Activated naive CD8-positive, alpha-beta T cell treated with anti-CD3 and anti-CD28 coated beads, Interleukin-2, amount 10 ng/mL, durations not matched to agents 7 days and 5 days (primary cell): ENCODE measurements around the gene KDM5D. TPM values are rescaled to one million over a fixed set of nuclear protein-coding genes. Genes with fewer than 3 reads are reported as not detected.

ENCODE experiments used
- ATAC-seq: fragments of 150-1000 bp; cut with Tn5 transposase; one replicate; pipeline ENCODE4 v1.10.0; 2021; ENCODE audit warnings: low read depth, moderate library complexity
- POLR2A ChIA-PET: fragments of 350-600 bp; sonication (Branson Sonifier 250); formaldehyde crosslinking; loops from one replicate; lab custom pipeline; 2021; ENCODE audit warnings: antibody characterized with exemption; lab: Charles Lee
- DNase-seq: peaks from one replicate; pipeline ENCODE4 v3.0.0; 2021
- H3K27ac Mint-ChIP-seq: one replicate; pipeline ENCODE4 v1.8.0; 2022; ENCODE audit warnings: mild to moderate bottlenecking, mixed read lengths
- H3K27me3 Mint-ChIP-seq: one replicate; pipeline ENCODE4 v1.8.0; 2022; ENCODE audit warnings: mild to moderate bottlenecking, moderate library complexity, mixed read lengths
- H3K36me3 Mint-ChIP-seq: one replicate; pipeline ENCODE4 v1.8.0; 2021; ENCODE audit warnings: mild to moderate bottlenecking, mixed read lengths
- H3K4me1 Mint-ChIP-seq: one replicate; pipeline ENCODE4 v1.8.0; 2021; ENCODE audit warnings: mixed read lengths
- H3K4me3 Mint-ChIP-seq: one replicate; pipeline ENCODE4 v1.8.0; 2022; ENCODE audit warnings: mild to moderate bottlenecking, moderate library complexity, mixed read lengths
- H3K9me3 Mint-ChIP-seq: one replicate; pipeline ENCODE4 v1.8.0; 2021; ENCODE audit warnings: mixed read lengths
- total RNA-seq, 2 experiments: library from RNA; stranded (reverse); gene quantifications; one replicate each; pipeline ENCODE4 v1.2.3, GENCODE V29; 2021

Gene KDM5D
- total RNA-seq: 10 to 100 TPM; 92.7 to 98.0 TPM

DNA sequence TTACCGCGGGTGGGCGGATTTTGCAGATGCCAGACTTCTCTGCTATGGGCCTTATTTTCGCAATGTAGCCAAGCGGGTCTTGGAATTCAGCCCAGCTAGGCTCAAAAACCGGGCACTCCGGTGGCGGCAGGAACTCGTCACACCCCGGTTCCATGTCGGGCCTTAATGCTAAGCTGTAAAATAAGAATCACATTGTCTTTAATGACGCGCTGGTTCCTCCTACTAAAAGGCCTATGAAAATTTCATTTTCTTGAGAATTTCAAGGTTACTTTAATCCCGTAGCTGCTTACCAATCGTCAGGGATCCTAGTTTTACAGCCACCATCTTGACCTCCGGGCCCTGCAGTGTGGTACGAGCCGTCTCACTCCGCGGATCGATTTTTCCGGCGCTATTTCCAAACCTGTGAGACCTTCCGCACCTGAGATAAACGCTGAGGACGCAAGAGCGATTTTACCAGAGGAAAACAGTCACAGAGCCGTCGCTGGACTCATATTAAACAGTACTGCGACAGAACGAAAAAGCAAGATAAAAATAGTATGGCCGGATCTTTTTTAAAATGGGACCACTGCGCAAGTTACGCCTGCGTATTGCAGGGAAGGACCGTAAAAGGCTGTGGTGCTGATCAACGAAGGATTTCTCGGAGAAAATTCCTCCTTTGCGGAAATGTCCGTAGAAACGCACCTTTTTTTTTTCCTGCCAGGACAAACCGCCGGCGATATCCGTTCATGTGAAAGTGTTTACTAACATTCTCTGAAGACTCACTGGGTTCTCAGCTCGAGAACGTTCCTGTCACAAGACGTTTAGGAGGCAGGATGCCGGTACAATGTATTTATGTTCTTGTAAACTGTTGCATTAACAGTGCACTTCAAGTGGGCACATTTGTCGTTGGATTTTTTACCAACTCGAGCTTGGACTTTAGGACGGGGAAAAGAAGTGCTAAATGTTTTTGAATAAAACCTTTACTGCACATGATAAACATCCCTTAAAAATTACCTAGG lies at the start of gene KDM5D:
Gene KDM5D, minus strand, starts transcription at position 346 of the 998 bp plus-strand sequence. Its CDS starts 192 bp downstream, at position 154.
- Mint-ChIP-seq H3K4me3 (peak within 1 kb of the TSS; percentile 91), H3K4me1 (peaks cover 10% of the 10 kb centered on the region), H3K9me3 (peaks cover 1% of the 10 kb centered on the region), H3K36me3 (peaks cover 17% of the 10 kb centered on the region), H3K27ac (peak within 1 kb of the TSS; percentile 96), H3K27me3 (peaks cover 2% of the 10 kb centered on the region)
- POLR2A ChIA-PET: interaction anchor here (0.8 to 2.1 kb wide), 6 partner anchors 13 to 285 kb away, joined by 3 to 19 read pairs (median 3); no protein-coding TSS in a partner anchor
- DNase-seq (peak; percentile 51), ATAC-seq (peak; percentile 93)

DNA sequence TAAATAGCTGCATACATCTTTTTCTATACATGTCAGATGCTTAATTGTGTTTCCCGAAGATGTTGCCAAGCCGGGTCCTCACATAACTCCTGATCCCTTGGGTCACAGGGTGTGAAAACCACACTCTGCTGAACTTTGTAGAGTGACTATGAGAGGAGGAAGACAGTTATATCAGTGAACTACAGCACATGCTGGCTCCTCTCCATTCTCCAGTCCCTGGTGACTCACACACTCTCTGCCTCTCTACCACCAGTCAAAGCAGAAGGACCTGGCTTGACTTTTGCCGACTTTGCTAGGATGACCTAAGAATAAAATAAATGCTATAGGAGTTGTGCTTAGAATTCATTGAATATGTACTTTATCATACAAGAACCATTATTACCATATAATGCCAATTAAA lies 23.8 kb upstream of the KDM5D start:
- POLR2A ChIA-PET: no interaction called here

DNA sequence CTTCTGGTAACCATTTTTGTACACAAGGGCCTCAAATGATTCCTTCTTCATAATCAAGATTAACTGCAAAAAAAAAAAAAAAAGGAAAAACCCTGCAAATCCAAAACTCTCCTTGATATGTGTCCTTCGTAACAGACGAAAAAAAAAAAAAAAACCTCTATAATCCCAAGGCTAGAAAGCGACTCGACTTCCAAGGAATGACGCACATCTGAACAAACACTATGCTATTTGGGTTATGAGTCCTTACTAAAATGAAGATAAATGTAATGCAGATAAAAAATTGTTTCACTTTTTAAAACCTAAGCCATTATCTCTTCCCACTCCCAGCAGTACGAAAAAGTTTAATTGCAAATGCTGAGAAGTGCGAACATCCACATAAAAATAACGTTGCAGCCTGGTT lies 1.2 kb downstream of the KDM5D start:
- H3K4me3 Mint-ChIP-seq: peak overlapping the region; percentile 91
- H3K9me3 Mint-ChIP-seq: no peaks in the 10 kb centered on the region
- H3K27me3 Mint-ChIP-seq: peaks cover 2% of the 10 kb centered on the region
- no peak for ATAC-seq
- POLR2A ChIA-PET: interaction anchor here (1.0 to 2.1 kb wide), 5 partner anchors 12 to 284 kb away, joined by 3 to 19 read pairs (median 3); no protein-coding TSS in a partner anchor
- peak overlapping the region; percentile 96 for H3K27ac Mint-ChIP-seq
- H3K36me3 Mint-ChIP-seq: peaks cover 17% of the 10 kb centered on the region
- no peak for DNase-seq
- peaks cover 15% of the 10 kb centered on the region for H3K4me1 Mint-ChIP-seq

More for the DNA sequence above, 23.8 kb upstream of the KDM5D start:
- Mint-ChIP-seq H3K4me1 (no peaks in the 10 kb centered on the region), H3K27me3 (no peaks in the 10 kb centered on the region), H3K27ac (no peak overlapping the region), H3K4me3 (no peak overlapping the region), H3K9me3 (no peaks in the 10 kb centered on the region), H3K36me3 (no peaks in the 10 kb centered on the region)
- ATAC-seq (no peak), DNase-seq (no peak)

DNA sequence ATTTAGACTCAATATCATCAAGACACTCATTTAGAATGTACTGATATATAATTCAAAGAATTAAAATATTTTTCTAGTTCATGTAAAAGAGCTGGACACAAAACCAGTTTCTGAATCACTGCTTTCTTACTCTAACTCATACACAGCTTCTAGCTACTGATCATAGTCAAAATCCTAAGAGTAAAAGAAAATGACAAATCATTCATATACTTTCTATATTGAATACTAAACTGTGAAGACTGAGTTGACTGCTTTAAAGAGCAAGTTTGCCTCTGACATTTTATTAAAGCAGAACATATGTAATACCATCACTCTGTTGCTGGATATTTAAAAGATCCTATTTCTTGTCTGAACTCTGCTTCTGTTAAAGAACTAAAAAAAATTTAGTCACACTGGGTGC lies 2.4 kb downstream of the KDM5D start:
- DNase-seq: no peak
- POLR2A ChIA-PET: no interaction called here
- Mint-ChIP-seq H3K36me3 (peaks cover 17% of the 10 kb centered on the region), H3K4me3 (no peak overlapping the region), H3K9me3 (no peaks in the 10 kb centered on the region), H3K4me1 (peaks cover 15% of the 10 kb centered on the region), H3K27ac (no peak overlapping the region), H3K27me3 (no peaks in the 10 kb centered on the region)
- no peak for ATAC-seq

DNA sequence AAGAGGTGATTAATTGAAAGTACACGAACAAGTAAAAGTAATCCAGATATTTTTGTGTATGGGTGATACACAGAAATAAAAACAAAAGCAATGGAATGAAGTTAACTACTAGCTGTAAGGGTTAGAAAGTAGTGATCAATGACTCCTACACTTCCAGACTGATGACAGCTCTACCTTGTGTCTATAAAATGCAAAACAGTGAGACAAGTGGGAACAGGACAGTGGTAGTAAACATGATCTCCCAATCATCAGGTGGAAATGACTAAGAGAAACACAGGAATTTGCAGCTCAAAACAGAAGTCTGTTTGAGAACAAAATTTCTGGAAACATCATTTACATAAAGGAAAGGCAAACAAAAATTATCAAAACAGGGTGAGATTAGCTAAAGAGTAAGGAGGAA lies 10.1 kb downstream of the KDM5D start:
- H3K4me3 Mint-ChIP-seq: no peak overlapping the region
- no peaks in the 10 kb centered on the region for H3K9me3 Mint-ChIP-seq
- POLR2A ChIA-PET: no interaction called here
- ATAC-seq (no peak), DNase-seq (no peak)
- H3K27ac Mint-ChIP-seq: peak overlapping the region; percentile 60
- no peaks in the 10 kb centered on the region for H3K27me3 Mint-ChIP-seq
- peaks cover 9% of the 10 kb centered on the region for H3K4me1 Mint-ChIP-seq
- peaks cover 29% of the 10 kb centered on the region for H3K36me3 Mint-ChIP-seq

DNA sequence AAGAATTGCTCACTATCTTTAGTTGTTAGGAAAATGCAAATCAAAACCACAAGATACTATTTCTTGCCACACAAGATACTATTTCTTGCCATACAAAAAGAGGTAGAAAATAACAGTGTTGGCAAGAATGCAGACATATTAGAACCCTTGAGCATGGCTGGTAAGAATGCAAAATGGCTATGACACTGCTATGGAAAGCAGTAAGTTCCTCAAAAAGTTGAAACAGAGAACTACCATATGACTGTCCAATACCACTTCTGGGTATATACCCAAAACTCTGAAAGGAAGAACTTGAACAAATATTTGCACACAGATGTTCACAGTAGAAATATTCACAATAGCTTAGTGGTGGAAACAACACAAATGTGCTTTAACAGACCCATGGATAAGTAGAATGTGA lies 26.6 kb downstream of the KDM5D start:
- no peak for ATAC-seq
- POLR2A ChIA-PET: no interaction called here
- H3K27me3 Mint-ChIP-seq: no peaks in the 10 kb centered on the region
- no peak for DNase-seq
- no peak overlapping the region for H3K27ac Mint-ChIP-seq
- H3K36me3 Mint-ChIP-seq: peaks cover 40% of the 10 kb centered on the region
- no peaks in the 10 kb centered on the region for H3K9me3 Mint-ChIP-seq
- H3K4me1 Mint-ChIP-seq: no peaks in the 10 kb centered on the region
- no peak overlapping the region for H3K4me3 Mint-ChIP-seq

DNA sequence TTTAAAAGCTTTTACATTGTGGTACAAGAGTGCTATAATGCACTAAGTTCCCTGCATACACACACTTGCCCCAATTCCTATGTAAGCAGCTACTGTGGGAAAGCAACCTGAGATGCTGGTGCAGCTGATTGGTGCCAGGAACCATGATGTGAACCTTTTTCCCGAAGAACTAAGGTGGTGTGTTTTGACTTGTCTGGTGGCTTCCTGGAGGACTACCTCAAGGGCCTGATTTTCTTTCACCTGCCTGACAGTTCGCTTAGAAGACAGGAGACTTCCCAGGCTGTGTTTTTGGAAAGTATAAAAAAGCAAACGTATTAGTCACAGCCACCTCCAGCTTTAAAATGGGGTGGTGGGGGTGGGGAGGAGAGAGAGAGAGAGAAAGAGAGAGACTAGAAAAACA lies 27.4 kb downstream of the KDM5D start:
- POLR2A ChIA-PET: no interaction called here
- H3K4me3 Mint-ChIP-seq: no peak overlapping the region
- H3K9me3 Mint-ChIP-seq: no peaks in the 10 kb centered on the region
- H3K4me1 Mint-ChIP-seq: no peaks in the 10 kb centered on the region
- H3K36me3 Mint-ChIP-seq: peaks cover 39% of the 10 kb centered on the region
- no peaks in the 10 kb centered on the region for H3K27me3 Mint-ChIP-seq
- H3K27ac Mint-ChIP-seq: no peak overlapping the region
- ATAC-seq: no peak
- DNase-seq: no peak

DNA sequence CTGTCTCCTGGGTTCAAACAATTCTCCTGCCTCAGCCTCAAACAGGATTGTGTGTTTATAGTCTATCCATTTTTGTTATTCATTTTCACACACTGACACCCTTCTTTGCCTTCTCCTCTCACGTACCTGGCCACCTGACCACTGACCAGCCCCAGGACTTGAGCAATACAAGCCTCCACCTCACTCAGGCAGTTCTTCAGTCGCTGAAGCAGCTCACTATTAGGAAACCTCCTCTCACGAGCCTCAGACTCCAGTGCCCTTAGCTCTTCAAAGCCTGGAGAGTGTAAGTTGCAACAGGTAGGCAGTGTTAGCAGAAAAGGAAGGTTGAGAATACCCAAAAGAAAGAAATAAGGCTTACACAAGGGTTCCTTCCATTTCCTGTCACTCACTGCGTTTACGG lies 29.3 kb downstream of the KDM5D start:
- peaks cover 32% of the 10 kb centered on the region for H3K36me3 Mint-ChIP-seq
- DNase-seq (no peak), ATAC-seq (no peak)
- no peak overlapping the region for H3K27ac Mint-ChIP-seq
- H3K4me3 Mint-ChIP-seq: no peak overlapping the region
- POLR2A ChIA-PET: no interaction called here
- no peaks in the 10 kb centered on the region for H3K9me3 Mint-ChIP-seq
- no peaks in the 10 kb centered on the region for H3K27me3 Mint-ChIP-seq
- H3K4me1 Mint-ChIP-seq: no peaks in the 10 kb centered on the region

DNA sequence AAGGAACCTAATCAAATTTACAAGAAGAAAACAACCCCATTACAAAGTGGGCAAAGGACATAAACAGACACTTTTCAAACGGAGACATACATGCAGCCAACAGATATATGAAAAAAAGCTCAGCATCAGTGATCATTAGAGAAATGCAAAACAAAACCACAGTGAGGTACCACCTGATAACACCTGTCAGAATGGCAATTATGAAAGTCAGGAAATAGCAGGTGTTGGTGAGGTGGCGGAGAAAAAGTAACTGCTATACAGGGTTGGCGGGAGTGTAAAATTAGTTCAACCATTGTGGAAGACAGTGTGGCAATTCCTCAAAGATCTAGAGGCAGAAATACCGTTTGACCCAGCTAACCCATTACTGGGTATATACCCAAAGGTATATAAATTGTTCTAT lies 31.1 kb downstream of the KDM5D start:
- Mint-ChIP-seq H3K9me3 (no peaks in the 10 kb centered on the region), H3K36me3 (peaks cover 25% of the 10 kb centered on the region), H3K4me3 (no peak overlapping the region), H3K4me1 (no peaks in the 10 kb centered on the region), H3K27me3 (no peaks in the 10 kb centered on the region), H3K27ac (no peak overlapping the region)
- ATAC-seq: no peak
- POLR2A ChIA-PET: no interaction called here
- no peak for DNase-seq

DNA sequence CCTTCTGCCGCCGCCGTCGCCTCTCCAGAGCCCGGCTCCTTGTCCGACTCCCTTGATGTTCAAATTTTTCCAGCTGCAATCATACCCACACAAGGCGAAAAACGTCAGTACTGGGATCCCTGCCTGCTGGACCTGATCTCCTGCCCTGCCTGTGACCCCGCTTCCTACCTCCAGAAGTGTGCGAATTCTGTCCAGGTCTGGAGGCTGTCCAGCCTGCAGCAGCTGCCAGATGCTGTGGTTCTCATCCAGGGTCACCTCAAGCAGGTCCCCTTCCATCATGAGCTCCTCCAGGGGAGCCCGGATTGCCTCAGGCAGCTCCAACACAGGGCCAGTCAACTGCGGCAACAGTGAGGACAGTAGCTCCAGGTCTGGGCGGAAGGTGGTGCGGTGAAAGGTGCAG lies 38.3 kb downstream of the KDM5D start:
- no peak for ATAC-seq
- Mint-ChIP-seq H3K4me3 (no peak overlapping the region), H3K4me1 (no peaks in the 10 kb centered on the region), H3K9me3 (peaks cover 1% of the 10 kb centered on the region), H3K27ac (no peak overlapping the region), H3K36me3 (peaks cover 38% of the 10 kb centered on the region), H3K27me3 (no peaks in the 10 kb centered on the region)
- DNase-seq: no peak
- POLR2A ChIA-PET: no interaction called here

DNA sequence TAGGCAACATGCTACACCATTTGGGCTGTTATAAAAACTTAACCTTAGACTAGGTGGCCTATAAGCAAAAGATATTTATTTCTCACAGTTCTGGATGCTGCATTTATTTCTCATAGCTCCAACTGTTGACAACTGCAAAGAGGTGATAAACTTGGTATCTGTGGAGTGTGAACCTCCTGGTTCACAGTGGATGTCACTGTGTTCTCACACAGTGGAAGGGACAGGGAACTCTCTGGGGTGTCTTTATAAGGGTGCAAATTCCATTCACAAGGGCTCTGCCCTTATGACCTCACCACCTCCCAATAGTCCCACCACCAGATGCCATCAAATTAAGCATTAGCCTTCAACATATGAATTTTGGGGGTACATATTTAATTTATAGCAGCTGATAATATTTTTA lies 46.0 kb downstream of the KDM5D start:
- no peak overlapping the region for H3K4me3 Mint-ChIP-seq
- no peak overlapping the region for H3K27ac Mint-ChIP-seq
- no peaks in the 10 kb centered on the region for H3K27me3 Mint-ChIP-seq
- H3K4me1 Mint-ChIP-seq: no peaks in the 10 kb centered on the region
- no peak for DNase-seq
- peaks cover 4% of the 10 kb centered on the region for H3K9me3 Mint-ChIP-seq
- no peak for ATAC-seq
- POLR2A ChIA-PET: no interaction called here
- peaks cover 66% of the 10 kb centered on the region for H3K36me3 Mint-ChIP-seq

DNA sequence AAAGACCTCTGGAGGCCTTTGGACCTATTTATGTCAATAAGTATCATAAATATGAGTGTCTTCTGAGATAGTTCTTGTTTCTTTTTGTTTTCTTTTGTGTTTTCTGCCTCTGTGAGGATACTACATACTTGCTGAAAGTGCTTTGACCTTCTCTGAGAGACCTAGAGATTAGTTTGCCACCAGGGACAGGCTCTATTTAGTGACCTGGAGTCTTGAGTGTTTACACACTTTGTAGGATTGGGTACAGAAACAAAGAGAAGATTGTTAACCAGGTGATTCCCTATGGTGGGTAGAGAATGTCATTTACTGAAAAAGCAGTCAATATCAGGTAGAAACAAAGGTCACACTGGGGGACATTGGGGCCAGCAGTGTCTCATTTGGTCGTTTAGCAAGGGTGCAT lies 63.7 kb downstream of the KDM5D start:
- POLR2A ChIA-PET: no interaction called here
- ATAC-seq: no peak
- H3K27ac Mint-ChIP-seq: no peak overlapping the region
- H3K36me3 Mint-ChIP-seq: no peaks in the 10 kb centered on the region
- H3K9me3 Mint-ChIP-seq: peaks cover 9% of the 10 kb centered on the region
- DNase-seq: no peak
- H3K27me3 Mint-ChIP-seq: no peaks in the 10 kb centered on the region
- H3K4me3 Mint-ChIP-seq: no peak overlapping the region
- no peaks in the 10 kb centered on the region for H3K4me1 Mint-ChIP-seq
